Endometrial microvascular endothelial cells (primary cell): ENCODE results near the gene WASHC2C. TPM values are rescaled to one million over a fixed set of nuclear protein-coding genes. Genes with fewer than 3 reads are reported as not detected.
"Not testable (repeated sequence)": the region's sequence is repeated elsewhere in the genome, so short reads cannot be mapped to it uniquely, and the experiment has no call there.

Experiments used
- in situ Hi-C: cut with HindIII; loops from 2 replicates; pipeline ENCODE4 v1.10.0; 2017; ENCODE audit warnings: low sequenced_read_pairs, low pct_unique_long_range_greater_than_20kb; ENCODE audit errors: inconsistent ontology term
- total RNA-seq: library from RNA; depleted of rRNA; stranded (reverse); fragments of >200 nt; gene quantifications from one replicate; pipeline ENCODE4 v1.2.3, GENCODE V29; 2015; ENCODE audit errors: inconsistent ontology term

WASHC2C gene
- total RNA-seq, 1 donor from 2014 or later = 31.2 TPM

- in situ Hi-C loops = no loop called here
These were observed 92.5 kb downstream of the WASHC2C start for GRCh38 chr10:45819552-45819951.

GRCh38 chr10:45820107-45820830 is 93.2 kb downstream of the WASHC2C start:
- in situ Hi-C loops = not testable (repeated sequence)

GRCh38 chr10:45822918-45823317 is 95.9 kb downstream of the WASHC2C start:
- in situ Hi-C loops = not testable (repeated sequence)

Other genes with a start within 250 kb of the WASHC2C start
- 3.8 TPM for gene ZFAND4, start 54.5 kb upstream of the WASHC2C start, total RNA-seq
- 14.4 TPM for gene AGAP4, start 120.2 kb downstream of the WASHC2C start, total RNA-seq
- gene TIMM23, start 245.2 kb downstream of the WASHC2C start, total RNA-seq = 139 TPM